GM12878 (cell line): ENCODE measurements around the gene KCNC4. TPM values are rescaled to one million over a fixed set of nuclear protein-coding genes. Genes with fewer than 3 reads are reported as not detected.
A peak's percentile ranks its signal among the peaks of the same experiment; 100 is the strongest.

Experiments used
- BHLHE40 ChIP-seq, 2 experiments: fragments of 450-650 bp in 1 of 2; IDR thresholded peaks; 2 replicates each; pipeline ENCODE4 v1.6.1; 2011 to 2017; ENCODE audit warnings: low read depth in 2 of 2, borderline replicate concordance in 1 of 2, improper control_type of control experiment in 1 of 2, low read length in 1 of 2, mild to moderate bottlenecking in 1 of 2
- ELK1 ChIP-seq: IDR thresholded peaks from 2 replicates; pipeline ENCODE4 v1.6.1; 2012; ENCODE audit warnings: low read depth, low read length, improper control_type of control experiment
- EP300 ChIP-seq, 2 experiments: fragments of 150-350 bp in 1 of 2; IDR thresholded peaks; 2 replicates each; pipeline ENCODE4 v1.6.1; 2011 to 2012; ENCODE audit warnings: low read depth in 2 of 2, low read length in 2 of 2, borderline replicate concordance in 1 of 2, improper control_type of control experiment in 1 of 2, inconsistent platforms in 1 of 2; ENCODE audit not compliant: control insufficient read depth in 1 of 2
- ETV6 ChIP-seq, 2 experiments: fragments of 450-650 bp in 1 of 2; IDR thresholded peaks in 1 of 2; conservative IDR thresholded peaks in 1 of 2; 2 replicates each; pipeline ENCODE4 v1.6.1; 2014; ENCODE audit warnings: antibody characterized with exemption in 1 of 2, borderline replicate concordance in 1 of 2, low read depth in 1 of 2, mild to moderate bottlenecking in 1 of 2, moderate library complexity in 1 of 2
- HDGF ChIP-seq: fragments of 450-650 bp; IDR thresholded peaks from 2 replicates; pipeline ENCODE4 v1.6.1; 2016; ENCODE audit warnings: antibody characterized with exemption
- IKZF1 ChIP-seq: fragments of 450-650 bp; conservative IDR thresholded peaks from 2 replicates; pipeline ENCODE4 v1.6.1; 2017; ENCODE audit warnings: antibody characterized with exemption, mild to moderate bottlenecking
- IKZF2 ChIP-seq, 2 experiments: fragments of 450-650 bp; IDR thresholded peaks; 2 replicates each; pipeline ENCODE4 v1.6.1; 2017; ENCODE audit warnings: mild to moderate bottlenecking in 2 of 2, moderate library complexity in 2 of 2
- IRF4 ChIP-seq: IDR thresholded peaks from 2 replicates; pipeline ENCODE4 v1.6.1; 2011; ENCODE audit warnings: low read depth, low read length
- MEF2A ChIP-seq: IDR thresholded peaks from 2 replicates; pipeline ENCODE4 v1.6.1; 2011; ENCODE audit warnings: low read depth, mild to moderate bottlenecking, low read length, moderate library complexity; ENCODE audit not compliant: insufficient read depth
- NBN ChIP-seq: fragments of 450-650 bp; IDR thresholded peaks from 2 replicates; pipeline ENCODE4 v1.6.1; 2016
- NR2F1 ChIP-seq: fragments of 450-650 bp; conservative IDR thresholded peaks from 2 replicates; pipeline ENCODE4 v1.6.1; 2017; ENCODE audit warnings: mild to moderate bottlenecking
- PAX8 ChIP-seq: fragments of 450-650 bp; IDR thresholded peaks from 2 replicates; pipeline ENCODE4 v1.6.1; 2017; ENCODE audit warnings: mild to moderate bottlenecking, moderate library complexity
- POU2F2 ChIP-seq: IDR thresholded peaks from 3 replicates; pipeline ENCODE4 v1.6.1; 2011; ENCODE audit warnings: low read depth, mild to moderate bottlenecking, low read length, borderline replicate concordance
- RELB ChIP-seq: fragments of 450-650 bp; IDR thresholded peaks from 2 replicates; pipeline ENCODE4 v1.6.1; 2017; ENCODE audit warnings: low read depth, mild to moderate bottlenecking, moderate library complexity
- SPI1 ChIP-seq: IDR thresholded peaks from 2 replicates; pipeline ENCODE4 v1.6.1; 2011; ENCODE audit warnings: low read depth, mild to moderate bottlenecking, low read length, moderate library complexity, borderline replicate concordance; ENCODE audit not compliant: insufficient read depth
- TAF1 ChIP-seq: IDR thresholded peaks from 2 replicates; pipeline ENCODE4 v1.6.1; 2011; ENCODE audit warnings: mild to moderate bottlenecking, low read depth, low read length, borderline replicate concordance
- TARDBP ChIP-seq: IDR thresholded peaks from 2 replicates; pipeline ENCODE4 v1.6.1; 2016; ENCODE audit warnings: borderline replicate concordance
- TBL1XR1 ChIP-seq: IDR thresholded peaks from 2 replicates; pipeline ENCODE4 v1.6.1; 2012; ENCODE audit warnings: low read depth, low read length, improper control_type of control experiment
- polyA plus RNA-seq, 11 experiments: library from polyadenylated mRNA; depleted of rRNA in 4 of 11; unstranded in 6 of 11; stranded (reverse) in 5 of 11; fragments of >200 nt; fragmentation: Nextera tagmentation in 4 of 11; fragmentation: Illumina TruSeq in 1 of 11; extraction: Ambion mirVana in 4 of 11; extraction: Trizol in 1 of 11; gene quantifications; 1 replicate in 1 of 11; 2 replicates in 10 of 11; pipeline versions ENCODE4 v1.2.1 to v1.2.3, GENCODE V29; 2011 to 2016; ENCODE audit warnings: inconsistent platforms in 2 of 11, missing spikeins in 2 of 11, low read depth in 1 of 11
- total RNA-seq, 4 experiments: library from RNA; depleted of rRNA in 3 of 4; stranded (reverse); fragments of >200 nt in 3 of 4; fragmentation: Illumina TruSeq in 1 of 4; extraction: Trizol in 1 of 4; gene quantifications; 2 replicates each; pipeline versions ENCODE4 v1.2.1 to v1.2.3, GENCODE V29; 2013 to 2021
- TF ChIP-seq, protein P1 (sequence below): fragments of 450-650 bp; formaldehyde crosslinking; IDR thresholded peaks from 2 replicates; pipeline ENCODE4 v1.5.0; 2022; ENCODE audit warnings: mild to moderate bottlenecking, missing genetic modification characterization

Gene KCNC4
- total and polyA plus RNA-seq, 10 of the 15 experiments (the other 5 are each of a cell fraction or from before 2014, with no cell fraction given): 0.06 to 1.7 (median 0.36) TPM

GRCh38 chr1:110239441-110240430, 29.6 kb downstream of the KCNC4 start (continued):
- TF ChIP-seq RELB (peak; percentile 39; the same call in 1 of the 2 replicates), HDGF (peak; percentile 80; the same call in 1 of the 2 replicates), POU2F2 (no peak), PAX8 (no peak), TARDBP (no peak), SPI1 (peak; percentile 22), TAF1 (no peak), NBN (peak; percentile 49; the same call in 1 of the 2 replicates), NR2F1 (no peak), IRF4 (no peak), EP300 (IDR thresholded peaks at IDR 0.05; ENCODE audit: borderline replicate concordance in 1 of 2, control insufficient read depth in 1 of 2, low read depth in 2 of 2, low read length in 2 of 2) (no peak), IKZF2 (IDR thresholded peaks at IDR 0.05) (peak; percentile 28 to 65; a peak in 3 of 4 replicates), BHLHE40 (IDR thresholded peaks at IDR 0.05; ENCODE audit: borderline replicate concordance in 1 of 2, low read depth in 2 of 2, low read length in 1 of 2) (no peak), ETV6 (conservative IDR thresholded peaks at IDR 0.05 in 1 of 2, IDR thresholded peaks at IDR 0.05 in 1 of 2; ENCODE audit: borderline replicate concordance in 1 of 2, low read depth in 1 of 2) (peak in 1 of 2 experiments; percentile 67; a peak in 1 of 4 replicates), IKZF1 (peak; percentile 67), MEF2A (no peak), TBL1XR1 (no peak), ELK1 (no peak)
- TF ChIP-seq, protein P1, sequence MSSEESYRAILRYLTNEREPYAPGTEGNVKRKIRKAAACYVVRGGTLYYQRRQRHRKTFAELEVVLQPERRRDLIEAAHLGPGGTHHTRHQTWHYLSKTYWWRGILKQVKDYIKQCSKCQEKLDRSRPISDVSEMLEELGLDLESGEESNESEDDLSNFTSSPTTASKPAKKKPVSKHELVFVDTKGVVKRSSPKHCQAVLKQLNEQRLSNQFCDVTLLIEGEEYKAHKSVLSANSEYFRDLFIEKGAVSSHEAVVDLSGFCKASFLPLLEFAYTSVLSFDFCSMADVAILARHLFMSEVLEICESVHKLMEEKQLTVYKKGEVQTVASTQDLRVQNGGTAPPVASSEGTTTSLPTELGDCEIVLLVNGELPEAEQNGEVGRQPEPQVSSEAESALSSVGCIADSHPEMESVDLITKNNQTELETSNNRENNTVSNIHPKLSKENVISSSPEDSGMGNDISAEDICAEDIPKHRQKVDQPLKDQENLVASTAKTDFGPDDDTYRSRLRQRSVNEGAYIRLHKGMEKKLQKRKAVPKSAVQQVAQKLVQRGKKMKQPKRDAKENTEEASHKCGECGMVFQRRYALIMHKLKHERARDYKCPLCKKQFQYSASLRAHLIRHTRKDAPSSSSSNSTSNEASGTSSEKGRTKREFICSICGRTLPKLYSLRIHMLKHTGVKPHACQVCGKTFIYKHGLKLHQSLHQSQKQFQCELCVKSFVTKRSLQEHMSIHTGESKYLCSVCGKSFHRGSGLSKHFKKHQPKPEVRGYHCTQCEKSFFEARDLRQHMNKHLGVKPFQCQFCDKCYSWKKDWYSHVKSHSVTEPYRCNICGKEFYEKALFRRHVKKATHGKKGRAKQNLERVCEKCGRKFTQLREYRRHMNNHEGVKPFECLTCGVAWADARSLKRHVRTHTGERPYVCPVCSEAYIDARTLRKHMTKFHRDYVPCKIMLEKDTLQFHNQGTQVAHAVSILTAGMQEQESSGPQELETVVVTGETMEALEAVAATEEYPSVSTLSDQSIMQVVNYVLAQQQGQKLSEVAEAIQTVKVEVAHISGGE: no peak
